ENCODE measurements around the gene SSX4.
"Not testable (repeated sequence)": the region's sequence is repeated elsewhere in the genome, so short reads cannot be mapped to it uniquely, and the experiment has no call there.

DNA sequence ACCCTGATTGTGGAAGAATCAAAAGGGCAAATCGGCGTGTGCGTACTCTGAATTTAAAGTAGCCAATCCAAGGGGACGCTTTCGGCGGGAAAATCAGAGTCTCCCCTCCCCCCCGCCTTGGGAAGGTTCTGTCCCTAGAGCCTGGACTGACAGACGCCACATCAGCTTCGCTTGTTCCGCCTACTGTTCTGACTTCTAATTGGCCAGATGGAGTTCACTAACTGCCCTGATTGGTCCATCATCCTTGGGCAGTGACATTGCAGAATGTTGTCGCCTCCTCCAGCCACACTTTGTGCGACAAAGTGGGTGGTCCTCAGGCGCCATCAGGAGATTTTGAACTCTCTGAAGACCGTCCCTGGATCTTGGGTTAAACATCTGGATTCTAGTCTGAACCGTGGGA lies 28.5 kb downstream of the SSX4 start, which contains the start of gene SSX4B:
- not testable (repeated sequence) for TF ChIP-seq CTCF, POLR2AphosphoS5 (IDR thresholded peaks at IDR 0.05)
